Measurements from ENCODE around the gene PSG3.
"Not testable (repeated sequence)": the region's sequence is repeated elsewhere in the genome, so short reads cannot be mapped to it uniquely, and the experiment has no call there.

The PSG3 gene

DNA sequence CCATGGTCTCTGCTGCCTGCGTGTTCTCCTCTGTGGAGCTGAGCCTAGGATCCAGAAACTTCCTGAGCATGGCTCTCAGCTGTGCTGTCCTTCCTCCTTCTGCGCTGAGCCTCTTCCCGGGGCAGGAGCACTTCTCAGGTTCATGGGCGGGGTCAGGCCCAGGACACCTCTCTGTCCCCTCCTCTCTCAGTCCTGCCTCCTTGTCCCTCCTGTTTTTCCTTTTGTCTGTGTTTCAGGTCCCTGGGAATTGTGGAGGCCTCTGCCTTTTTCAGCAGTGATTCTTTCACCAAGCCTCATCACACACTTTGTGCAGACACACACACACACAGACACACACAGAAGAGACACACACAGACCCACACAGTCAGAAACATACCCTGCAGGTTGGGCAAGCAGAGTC, at the start of gene PSG3:
TSS of gene PSG3 (minus strand) at position 101 of the 400 bp plus-strand sequence. CDS start at position 4, 97 bp downstream.
- not testable (repeated sequence) for DNase-seq

- DNase-seq = not testable (repeated sequence)
Observed at GRCh38 chr19:42788766-42789165, 48.5 kb upstream of the PSG3 start.

DNA sequence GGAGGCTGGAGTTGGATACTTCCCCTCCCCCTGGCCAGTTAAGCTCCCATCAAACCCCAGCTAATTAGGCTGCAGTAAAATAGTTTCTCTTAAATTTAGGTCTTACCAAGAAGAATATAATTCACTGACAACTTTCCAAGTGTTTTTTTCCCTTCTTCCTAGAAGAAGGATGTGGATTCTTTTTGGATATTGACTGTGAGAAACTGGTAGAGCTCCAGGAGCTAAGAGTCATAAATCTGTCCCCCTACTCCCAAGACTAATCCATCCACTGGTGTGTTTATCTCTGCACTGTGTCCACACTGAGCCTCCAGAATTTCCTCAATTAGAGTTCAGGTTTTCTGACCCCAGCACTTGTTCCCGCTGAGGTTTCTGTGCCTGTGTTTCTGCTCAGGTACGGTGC, 47.5 kb upstream of the PSG3 start:
- not testable (repeated sequence) for DNase-seq

GRCh38 chr19:42776750-42777612, 36.7 kb upstream of the PSG3 start:
- peak; percentile 31 for DNase-seq

- not testable (repeated sequence) for DNase-seq
Observed at GRCh38 chr19:42774510-42775158, 34.4 kb upstream of the PSG3 start.

DNA sequence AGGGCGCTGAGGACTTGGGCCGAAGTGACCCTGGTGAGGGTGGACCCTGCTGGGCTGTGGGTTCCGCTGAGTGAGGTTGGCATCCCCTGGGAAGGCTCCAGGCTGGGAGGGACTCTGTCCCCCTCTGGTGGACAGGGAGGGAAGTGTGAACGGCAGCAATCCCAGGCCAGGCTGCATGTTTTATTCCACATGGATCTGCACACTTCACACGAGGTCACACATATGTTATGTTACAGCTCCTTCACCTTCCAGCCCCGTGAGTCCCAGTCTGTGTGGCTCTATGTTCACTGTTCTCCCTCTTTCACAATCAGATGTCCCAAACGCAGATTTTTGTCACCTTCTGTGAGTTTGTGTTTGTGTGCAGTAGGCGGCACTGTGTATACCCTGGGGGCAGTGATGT, 27.0 kb upstream of the PSG3 start:
- not testable (repeated sequence) for DNase-seq

GRCh38 chr19:42766871-42767270, 26.6 kb upstream of the PSG3 start:
- not testable (repeated sequence) for DNase-seq

- no peak for DNase-seq
Observed at GRCh38 chr19:42764836-42765235, 24.6 kb upstream of the PSG3 start.

DNA sequence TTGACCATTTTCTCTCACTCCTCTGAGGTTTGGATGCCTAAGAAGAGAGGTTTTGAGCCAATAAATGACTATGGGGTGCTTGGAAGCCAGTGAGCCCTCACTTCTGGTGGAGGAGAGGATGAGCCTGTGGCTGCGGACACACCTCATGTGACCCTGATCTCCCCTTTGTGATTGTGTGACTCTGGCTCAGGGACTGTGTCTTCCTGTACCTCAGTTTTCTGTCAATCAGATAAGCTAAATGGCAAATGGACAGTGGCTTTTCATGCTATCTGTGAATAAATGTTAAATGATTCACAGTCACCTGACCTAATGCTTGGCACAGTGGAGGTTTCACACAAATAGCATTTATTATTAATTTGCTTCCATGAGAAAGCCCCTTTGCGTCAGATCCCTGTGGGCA, 22.5 kb upstream of the PSG3 start:
- DNase-seq = no peak

DNA sequence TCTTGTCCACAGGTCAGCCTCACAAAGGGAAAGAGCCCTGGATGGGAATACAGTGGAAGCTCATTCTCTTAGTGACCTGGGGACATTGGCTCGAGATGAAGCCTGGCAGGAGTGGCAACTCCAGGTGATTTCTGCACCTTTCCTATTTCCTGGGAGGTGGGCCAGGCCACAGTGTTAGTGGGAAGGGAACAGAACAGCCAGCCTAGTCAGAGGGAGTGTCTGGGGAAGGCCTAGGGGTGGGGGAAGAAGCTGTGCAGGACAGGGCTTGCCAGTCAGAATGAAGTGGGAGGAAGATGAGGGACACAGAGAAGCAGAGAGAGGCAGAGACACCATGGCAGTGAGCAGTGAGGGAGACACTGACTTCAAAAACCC, 21.6 kb upstream of the PSG3 start:
- DNase-seq = not testable (repeated sequence)

DNA sequence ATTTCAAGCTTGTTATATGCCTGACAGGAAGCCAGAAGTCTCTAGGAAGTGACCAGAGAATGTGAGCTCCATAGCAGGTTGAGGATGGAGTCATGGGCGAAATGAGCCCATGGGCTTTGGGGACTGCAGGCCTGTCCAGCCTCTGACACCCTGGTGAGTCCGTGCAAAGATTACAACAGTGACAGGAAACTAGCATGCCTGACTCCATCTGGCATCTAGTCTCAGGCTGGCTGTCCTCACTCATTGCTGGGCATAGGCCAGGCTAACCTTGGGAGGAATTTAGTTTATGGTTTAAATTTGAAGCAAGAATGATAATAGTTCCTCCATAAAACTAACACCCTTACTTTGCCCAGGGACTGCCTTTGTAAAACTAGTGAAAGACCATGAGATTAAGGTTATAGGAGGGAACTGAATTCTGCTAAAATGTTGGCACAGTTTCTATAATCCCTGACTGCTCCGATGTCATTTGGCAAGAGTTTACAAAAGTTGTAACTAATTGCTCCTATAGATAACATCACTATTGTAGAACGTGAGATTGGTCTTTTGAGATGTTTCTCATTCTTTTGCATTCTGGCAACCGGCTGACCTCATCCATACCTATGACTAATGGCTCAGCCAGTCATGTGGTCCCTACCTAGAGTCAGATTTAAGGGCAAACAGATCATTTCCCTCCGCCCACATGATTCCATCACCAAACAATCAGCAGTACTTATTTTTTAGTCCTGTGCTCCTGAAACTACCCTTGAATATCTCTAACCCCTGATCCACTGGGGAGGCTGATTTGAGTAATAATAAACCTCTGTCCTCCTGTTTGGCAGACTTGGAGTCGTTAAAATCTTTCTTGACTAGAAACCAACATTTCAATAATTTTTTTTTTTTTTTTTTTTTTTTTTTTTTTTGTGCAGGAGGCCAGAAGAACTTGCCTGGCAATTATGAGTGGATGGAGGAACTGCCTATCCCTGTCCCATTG, 21.0 kb upstream of the PSG3 start:
- DNase-seq = not testable (repeated sequence)

DNA sequence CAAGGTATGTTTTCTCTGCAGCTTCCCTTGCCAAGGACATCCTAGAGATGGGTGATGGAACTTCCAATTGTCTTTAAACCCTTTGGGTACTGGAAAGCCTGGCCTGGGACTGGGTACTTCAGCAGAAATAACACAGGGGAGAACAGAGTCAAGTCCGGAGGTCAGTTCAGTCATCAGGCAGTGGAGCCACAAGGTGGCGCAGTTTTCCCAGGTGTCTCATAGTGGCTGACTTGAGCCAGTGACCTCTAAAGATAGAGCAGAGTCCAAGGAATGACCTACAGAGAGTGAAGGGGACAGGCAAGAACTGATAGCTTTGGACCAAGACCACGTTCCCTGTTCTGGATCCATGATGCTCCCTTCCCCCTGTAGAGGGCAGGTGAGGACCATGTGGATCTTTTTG, 18.4 kb upstream of the PSG3 start:
- not testable (repeated sequence) for DNase-seq

DNA sequence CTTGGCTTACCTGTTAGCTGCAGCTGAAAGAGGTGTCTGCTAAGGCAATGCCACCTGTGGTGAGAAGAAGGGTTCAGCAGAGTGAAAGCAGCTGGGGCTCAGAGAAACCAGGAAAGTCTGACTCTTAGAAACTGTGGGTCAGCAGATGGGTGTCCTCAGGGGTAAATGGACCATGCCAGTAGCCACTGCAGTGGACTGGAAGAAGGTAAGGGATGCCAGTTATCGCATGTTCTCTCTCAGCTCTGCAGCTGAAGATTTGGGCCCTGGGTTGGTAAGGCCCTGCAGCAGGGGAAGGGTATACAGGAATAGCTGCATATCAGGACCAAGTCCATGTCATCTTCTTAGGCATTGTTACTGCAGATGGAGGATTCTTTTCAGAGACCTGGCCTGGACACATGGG, 12.0 kb upstream of the PSG3 start:
- DNase-seq = not testable (repeated sequence)

GRCh38 chr19:42741726-42742607, 1.7 kb upstream of the PSG3 start:
- not testable (repeated sequence) for DNase-seq

DNA sequence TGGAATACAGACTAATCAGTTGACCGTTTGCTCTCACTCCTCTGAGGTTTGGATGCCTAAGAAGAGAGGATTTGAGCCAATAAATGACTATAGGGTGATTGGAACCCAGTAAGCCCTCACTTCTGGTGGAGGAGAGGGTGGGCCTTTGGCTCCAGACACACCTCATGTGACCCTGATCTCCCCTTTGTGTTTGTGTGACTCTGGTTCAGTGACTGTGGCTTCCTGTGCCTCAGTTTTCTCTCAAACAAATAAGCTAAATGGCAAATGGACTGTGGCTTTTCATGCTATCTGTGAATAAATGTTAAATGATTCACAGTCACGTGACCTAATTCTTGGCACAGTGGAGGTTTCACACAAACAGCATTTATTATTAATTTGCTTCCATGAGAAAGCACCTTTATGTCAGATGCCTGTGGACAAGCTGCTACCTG, 2.7 kb downstream of the PSG3 start:
- DNase-seq = not testable (repeated sequence)

GRCh38 chr19:42728341-42728740, 11.9 kb downstream of the PSG3 start:
- DNase-seq = not testable (repeated sequence)

DNA sequence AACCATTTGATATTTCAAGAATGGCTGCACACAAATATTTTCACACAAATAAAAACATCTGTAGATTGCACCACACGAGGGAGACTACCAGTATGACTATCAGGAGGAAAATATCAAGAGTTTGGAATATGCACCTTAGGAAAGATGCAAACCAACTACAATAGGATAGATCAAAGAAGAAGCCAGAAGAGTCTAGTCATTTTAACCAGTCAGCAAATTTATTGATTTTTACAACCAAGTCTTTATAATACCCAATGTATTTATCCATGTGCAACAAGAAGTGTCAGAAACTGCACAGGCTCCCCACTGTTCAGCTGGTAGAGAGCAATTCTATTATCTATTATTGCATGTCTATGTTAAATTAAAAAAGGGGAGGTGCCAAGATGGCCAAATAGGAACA, 26.3 kb downstream of the PSG3 start:
- DNase-seq = not testable (repeated sequence)

GRCh38 chr19:42712753-42713152, 27.5 kb downstream of the PSG3 start:
- DNase-seq = not testable (repeated sequence)

DNA sequence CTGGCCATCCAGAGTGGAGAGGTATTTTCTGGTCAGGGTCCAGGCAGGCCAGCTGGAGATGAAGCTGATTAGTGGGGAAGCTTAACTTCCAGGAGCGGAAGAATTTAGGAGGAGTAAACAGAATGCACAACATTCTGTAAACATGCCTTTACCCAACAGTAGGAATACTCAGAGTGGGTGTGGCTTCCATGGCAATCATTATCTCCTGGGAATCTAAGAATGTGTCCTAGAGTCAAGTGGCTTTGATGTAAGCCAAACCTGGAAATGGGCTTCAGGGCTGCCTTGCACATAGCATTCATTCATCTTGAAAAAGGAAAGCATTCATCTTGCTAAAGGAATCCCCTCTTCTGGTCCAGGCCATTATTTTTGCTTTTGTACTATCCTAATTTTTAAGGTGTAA, 29.3 kb downstream of the PSG3 start:
- not testable (repeated sequence) for DNase-seq

DNA sequence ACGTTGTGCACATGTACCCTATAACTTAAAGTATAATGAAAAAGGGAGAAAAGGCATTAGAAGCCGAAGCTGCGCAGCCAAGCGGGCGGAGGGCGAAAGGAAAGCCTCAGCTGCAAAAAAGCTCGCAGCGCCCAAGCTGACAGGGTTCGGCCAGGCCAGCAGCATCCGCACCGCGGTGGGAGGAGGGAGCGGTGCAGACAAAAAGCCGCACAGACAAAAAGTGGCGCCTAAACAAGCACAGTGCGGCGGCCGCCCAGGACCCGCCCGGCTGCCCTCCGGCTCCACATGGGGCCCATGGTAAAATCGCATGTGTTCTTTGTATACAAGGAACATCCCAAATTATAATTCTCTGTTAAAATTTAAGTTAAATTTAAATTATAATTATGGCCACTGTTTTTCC, 42.4 kb downstream of the PSG3 start:
- no peak for DNase-seq

DNA sequence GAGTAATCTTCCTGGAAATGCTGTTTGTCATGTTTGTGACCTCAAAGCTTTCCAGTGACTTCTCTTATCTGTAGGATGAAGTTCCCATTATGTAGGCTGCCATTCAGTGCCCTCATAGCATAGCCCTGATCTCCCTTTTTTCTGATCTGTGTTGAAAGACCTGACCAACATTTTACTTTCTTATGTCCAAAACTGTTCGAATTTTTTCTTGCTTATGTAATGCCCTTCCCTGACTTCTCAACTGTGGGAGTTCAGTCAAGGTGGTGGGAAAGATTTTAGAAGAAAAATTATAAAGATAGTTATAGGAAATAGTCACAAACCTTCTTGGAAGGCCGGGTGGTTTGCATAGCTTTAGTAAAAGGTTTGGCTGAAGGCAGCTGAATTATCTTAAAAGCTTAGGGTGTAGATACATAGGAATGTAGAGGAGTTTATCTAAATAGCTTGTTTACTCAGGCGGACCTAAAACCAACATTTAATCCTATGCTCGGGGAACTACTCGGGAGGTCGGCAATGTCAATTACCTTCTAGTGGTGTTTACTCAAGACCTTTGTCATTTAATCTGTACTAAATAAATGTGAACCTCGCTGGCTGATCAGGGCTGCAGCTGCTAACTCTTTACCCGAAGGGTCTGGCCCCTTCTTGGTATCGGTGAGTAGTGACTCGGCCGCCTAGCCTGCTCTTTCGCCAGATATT, 44.3 kb downstream of the PSG3 start:
- no peak for DNase-seq

Measured in right hindlimb (tissue), 1 donor.